ENCODE results near the gene LPO.

DNA sequence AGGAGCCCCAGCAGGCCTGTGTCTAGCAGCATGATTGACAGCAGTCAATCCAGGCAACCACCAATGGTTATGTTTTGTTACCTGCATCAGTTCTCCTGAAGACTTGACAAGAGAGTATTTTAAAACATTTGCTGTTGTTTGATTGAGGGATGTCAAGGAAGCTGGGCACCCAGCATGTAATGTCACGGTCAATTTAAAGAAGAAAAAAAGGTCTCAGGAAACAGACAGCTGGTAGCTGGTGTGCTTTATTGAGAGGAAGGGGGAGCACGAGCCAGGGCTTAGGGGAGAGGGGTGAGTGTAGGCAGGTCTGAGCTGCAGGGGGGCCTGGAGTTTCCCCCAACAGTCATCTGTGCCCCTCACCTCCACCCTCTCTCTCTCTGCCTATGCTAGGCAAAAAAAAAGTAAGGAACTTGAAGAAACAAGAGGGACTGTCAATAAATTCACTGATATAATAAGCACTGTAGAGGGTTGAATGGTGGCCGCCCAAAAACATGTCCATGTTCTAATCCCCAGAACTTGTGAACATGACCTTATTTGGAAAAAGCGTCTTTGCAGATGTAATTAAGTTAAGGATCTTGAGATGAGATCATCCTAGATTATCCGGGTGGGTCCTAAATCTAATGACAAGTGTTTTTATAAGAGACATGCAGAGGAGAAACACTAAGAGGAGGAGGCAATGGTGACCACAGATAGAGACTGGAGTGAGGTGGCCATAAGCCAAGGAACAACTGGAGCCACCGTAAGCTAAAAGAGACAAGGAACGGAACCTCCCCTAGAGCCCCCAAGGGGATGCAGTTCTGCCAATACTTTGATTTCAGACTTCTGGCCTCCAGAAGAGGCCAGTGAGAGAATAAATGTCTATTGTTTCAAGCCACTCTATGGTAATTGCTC, 75.7 kb downstream of the LPO start:
- TF ChIP-seq EZH2 (IDR thresholded peaks at IDR 0.05; ENCODE audit: borderline replicate concordance, low read length) (no peak), CTCF (conservative IDR thresholded peaks at IDR 0.05 in 1 of 2, IDR thresholded peaks at IDR 0.05 in 1 of 2; ENCODE audit: extremely low read depth in 1 of 2, insufficient read depth in 1 of 2, low read depth in 1 of 2, low read length in 2 of 2) (no peak)
